ENCODE measurements around the gene TACR1.
"Not testable (repeated sequence)": the region's sequence is repeated elsewhere in the genome, so short reads cannot be mapped to it uniquely, and the experiment has no call there.

The TACR1 gene

GRCh38 chr2:75155115-75155514 is 44.2 kb downstream of the TACR1 start:
- H3K27me3 ChIP-seq (ENCODE audit: insufficient read depth, poor library complexity, severe bottlenecking), result no peaks in the 10 kb centered on the region
- no peaks in the 10 kb centered on the region for H3K4me1 ChIP-seq (ENCODE audit: insufficient read depth, poor library complexity, severe bottlenecking)
- DNase-seq (ENCODE audit: low spot score) (no peak), ATAC-seq (ENCODE audit: low read depth) (no peak)
- no peak overlapping the region for H3K4me3 ChIP-seq (ENCODE audit: severe bottlenecking)
- no peaks in the 10 kb centered on the region for H3K36me3 ChIP-seq (ENCODE audit: low read depth)
- H3K9me3 ChIP-seq (ENCODE audit: severe bottlenecking), result no peaks in the 10 kb centered on the region
- no peak overlapping the region for H3K27ac ChIP-seq (ENCODE audit: poor library complexity, severe bottlenecking)
- TF ChIP-seq CTCF (IDR thresholded peaks at IDR 0.05; ENCODE audit: poor library complexity, severe bottlenecking), result no peak

- Histone ChIP-seq H3K9me3 (ENCODE audit: severe bottlenecking) (no peaks in the 10 kb centered on the region), H3K4me3 (ENCODE audit: severe bottlenecking) (no peak overlapping the region), H3K4me1 (ENCODE audit: insufficient read depth, poor library complexity, severe bottlenecking) (no peaks in the 10 kb centered on the region), H3K27me3 (ENCODE audit: insufficient read depth, poor library complexity, severe bottlenecking) (no peaks in the 10 kb centered on the region), H3K36me3 (ENCODE audit: low read depth) (no peaks in the 10 kb centered on the region), H3K27ac (ENCODE audit: poor library complexity, severe bottlenecking) (no peak overlapping the region)
- no peak for TF ChIP-seq CTCF (IDR thresholded peaks at IDR 0.05; ENCODE audit: poor library complexity, severe bottlenecking)
- no peak for ATAC-seq (ENCODE audit: low read depth)
- no peak for DNase-seq (ENCODE audit: low spot score)
Observed at GRCh38 chr2:75153221-75153620, 46.1 kb downstream of the TACR1 start.

- H3K36me3 ChIP-seq (ENCODE audit: low read depth); H3K4me3 ChIP-seq (ENCODE audit: severe bottlenecking); H3K4me1 ChIP-seq (ENCODE audit: insufficient read depth, poor library complexity, severe bottlenecking); H3K27me3 ChIP-seq (ENCODE audit: insufficient read depth, poor library complexity, severe bottlenecking); H3K9me3 ChIP-seq (ENCODE audit: severe bottlenecking); H3K27ac ChIP-seq (ENCODE audit: poor library complexity, severe bottlenecking); DNase-seq (ENCODE audit: low spot score); ATAC-seq (ENCODE audit: low read depth): not testable (repeated sequence)
Observed at GRCh38 chr2:75152243-75152642, 47.1 kb downstream of the TACR1 start.

- not testable (repeated sequence) for H3K4me3 ChIP-seq (ENCODE audit: severe bottlenecking); H3K4me1 ChIP-seq (ENCODE audit: insufficient read depth, poor library complexity, severe bottlenecking); ATAC-seq (ENCODE audit: low read depth); DNase-seq (ENCODE audit: low spot score); H3K9me3 ChIP-seq (ENCODE audit: severe bottlenecking); H3K27ac ChIP-seq (ENCODE audit: poor library complexity, severe bottlenecking); H3K27me3 ChIP-seq (ENCODE audit: insufficient read depth, poor library complexity, severe bottlenecking); H3K36me3 ChIP-seq (ENCODE audit: low read depth)
Observed at GRCh38 chr2:75147884-75148283, 51.4 kb downstream of the TACR1 start.

- Histone ChIP-seq H3K27ac (ENCODE audit: poor library complexity, severe bottlenecking) (no peak overlapping the region), H3K4me3 (ENCODE audit: severe bottlenecking) (no peak overlapping the region), H3K27me3 (ENCODE audit: insufficient read depth, poor library complexity, severe bottlenecking) (no peaks in the 10 kb centered on the region), H3K4me1 (ENCODE audit: insufficient read depth, poor library complexity, severe bottlenecking) (no peaks in the 10 kb centered on the region), H3K36me3 (ENCODE audit: low read depth) (no peaks in the 10 kb centered on the region), H3K9me3 (ENCODE audit: severe bottlenecking) (no peaks in the 10 kb centered on the region)
- no peak for ATAC-seq (ENCODE audit: low read depth)
- TF ChIP-seq CTCF (IDR thresholded peaks at IDR 0.05; ENCODE audit: poor library complexity, severe bottlenecking), result no peak
- no peak for DNase-seq (ENCODE audit: low spot score)
Observed at GRCh38 chr2:75146606-75147332, 52.6 kb downstream of the TACR1 start.

GRCh38 chr2:75146221-75146605 is 53.1 kb downstream of the TACR1 start:
- H3K27me3 ChIP-seq (ENCODE audit: insufficient read depth, poor library complexity, severe bottlenecking); H3K9me3 ChIP-seq (ENCODE audit: severe bottlenecking); ATAC-seq (ENCODE audit: low read depth); H3K4me3 ChIP-seq (ENCODE audit: severe bottlenecking); H3K27ac ChIP-seq (ENCODE audit: poor library complexity, severe bottlenecking); H3K4me1 ChIP-seq (ENCODE audit: insufficient read depth, poor library complexity, severe bottlenecking); DNase-seq (ENCODE audit: low spot score); H3K36me3 ChIP-seq (ENCODE audit: low read depth): not testable (repeated sequence)
